Mammary microvascular endothelial cell (primary cell): ENCODE measurements around the gene ARMC8. TPM values are rescaled to one million over a fixed set of nuclear protein-coding genes. Genes with fewer than 3 reads are reported as not detected.

Experiments used
- total RNA-seq: library from RNA; depleted of rRNA; stranded (reverse); fragments of >200 nt; gene quantifications from 2 replicates; pipeline ENCODE4 v1.2.3, GENCODE V29; 2015

ARMC8 gene, protein sequence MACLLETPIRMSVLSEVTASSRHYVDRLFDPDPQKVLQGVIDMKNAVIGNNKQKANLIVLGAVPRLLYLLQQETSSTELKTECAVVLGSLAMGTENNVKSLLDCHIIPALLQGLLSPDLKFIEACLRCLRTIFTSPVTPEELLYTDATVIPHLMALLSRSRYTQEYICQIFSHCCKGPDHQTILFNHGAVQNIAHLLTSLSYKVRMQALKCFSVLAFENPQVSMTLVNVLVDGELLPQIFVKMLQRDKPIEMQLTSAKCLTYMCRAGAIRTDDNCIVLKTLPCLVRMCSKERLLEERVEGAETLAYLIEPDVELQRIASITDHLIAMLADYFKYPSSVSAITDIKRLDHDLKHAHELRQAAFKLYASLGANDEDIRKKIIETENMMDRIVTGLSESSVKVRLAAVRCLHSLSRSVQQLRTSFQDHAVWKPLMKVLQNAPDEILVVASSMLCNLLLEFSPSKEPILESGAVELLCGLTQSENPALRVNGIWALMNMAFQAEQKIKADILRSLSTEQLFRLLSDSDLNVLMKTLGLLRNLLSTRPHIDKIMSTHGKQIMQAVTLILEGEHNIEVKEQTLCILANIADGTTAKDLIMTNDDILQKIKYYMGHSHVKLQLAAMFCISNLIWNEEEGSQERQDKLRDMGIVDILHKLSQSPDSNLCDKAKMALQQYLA
- 31.3 and 33.5 TPM in 2 replicates for total RNA-seq

DNA sequence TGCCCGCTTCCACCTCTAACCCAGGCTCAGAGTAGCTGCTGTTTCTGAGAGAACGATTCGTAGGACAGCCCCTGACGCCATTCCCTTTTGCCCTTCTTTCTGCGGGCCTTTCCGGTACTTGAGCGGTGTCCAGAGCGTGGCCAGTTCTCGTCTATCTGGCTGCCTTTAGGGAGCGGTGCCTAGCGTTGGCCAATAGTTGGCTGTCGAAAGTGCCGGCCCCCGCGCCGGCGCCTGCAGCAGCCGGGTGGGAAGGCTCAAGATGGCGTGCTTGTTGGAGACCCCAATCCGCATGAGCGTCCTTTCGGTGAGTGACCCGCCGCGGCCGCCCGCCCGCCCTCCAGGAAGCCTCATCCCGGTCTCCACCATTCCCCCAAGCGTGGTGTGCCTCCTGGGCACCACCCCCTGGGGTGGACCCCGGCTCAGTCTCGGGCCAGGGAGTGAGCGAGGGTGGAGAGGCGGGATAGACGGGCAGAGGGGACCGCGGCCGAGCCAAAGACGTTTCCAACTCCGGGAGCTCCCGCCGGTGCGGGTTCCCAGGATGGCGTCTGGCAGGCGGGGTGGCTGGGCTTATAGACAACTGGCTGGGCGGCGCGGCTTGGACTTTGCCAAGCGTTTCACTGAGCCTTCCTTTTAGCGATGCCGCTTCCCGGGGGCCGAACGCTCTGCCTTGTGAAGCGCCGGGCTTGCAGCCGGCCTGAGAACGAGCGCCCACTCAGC, at the start of gene ARMC8:
Gene ARMC8, plus strand, starts transcription at position 6 of the 717 bp plus-strand sequence. Its CDS starts 254 bp downstream, at position 260.

DNA sequence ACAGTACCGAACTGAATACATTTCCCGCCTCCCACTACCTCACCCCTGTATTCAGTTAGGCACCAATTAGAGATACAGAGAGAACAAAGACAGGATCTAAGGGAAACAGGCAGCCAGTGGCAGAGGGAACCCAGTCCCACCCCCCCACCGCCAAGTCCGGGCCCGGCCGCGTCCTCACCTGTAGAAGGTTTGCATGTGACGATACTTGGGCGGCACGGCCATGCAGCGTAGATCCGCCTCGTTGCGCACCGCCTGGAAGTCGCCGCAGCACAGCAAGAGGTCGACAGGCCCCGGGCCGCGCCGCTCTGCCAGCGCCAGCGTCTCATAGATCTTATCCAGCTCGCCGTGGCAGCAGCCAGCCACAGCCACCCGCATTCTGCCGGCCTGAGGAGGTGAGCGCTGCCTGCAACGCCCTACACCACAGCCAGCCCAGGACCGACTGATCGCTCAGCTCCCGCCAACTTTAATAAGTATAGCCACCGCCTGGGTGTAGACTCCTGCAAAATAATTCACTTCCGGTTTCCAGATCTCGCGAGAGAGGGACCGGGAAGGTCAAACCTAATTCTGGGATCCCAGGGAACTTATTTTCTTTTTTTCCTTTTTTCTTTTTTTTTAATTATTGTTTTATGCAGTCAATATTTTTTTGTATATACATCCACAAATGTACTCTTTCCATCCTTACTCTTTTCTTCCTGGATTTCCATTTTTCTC, 12.5 kb upstream of the ARMC8 start, which contains the start of gene DBR1:
Gene DBR1, minus strand, starts transcription at position 501 of the 711 bp plus-strand sequence. Its CDS starts 126 bp downstream, at position 375.

DNA sequence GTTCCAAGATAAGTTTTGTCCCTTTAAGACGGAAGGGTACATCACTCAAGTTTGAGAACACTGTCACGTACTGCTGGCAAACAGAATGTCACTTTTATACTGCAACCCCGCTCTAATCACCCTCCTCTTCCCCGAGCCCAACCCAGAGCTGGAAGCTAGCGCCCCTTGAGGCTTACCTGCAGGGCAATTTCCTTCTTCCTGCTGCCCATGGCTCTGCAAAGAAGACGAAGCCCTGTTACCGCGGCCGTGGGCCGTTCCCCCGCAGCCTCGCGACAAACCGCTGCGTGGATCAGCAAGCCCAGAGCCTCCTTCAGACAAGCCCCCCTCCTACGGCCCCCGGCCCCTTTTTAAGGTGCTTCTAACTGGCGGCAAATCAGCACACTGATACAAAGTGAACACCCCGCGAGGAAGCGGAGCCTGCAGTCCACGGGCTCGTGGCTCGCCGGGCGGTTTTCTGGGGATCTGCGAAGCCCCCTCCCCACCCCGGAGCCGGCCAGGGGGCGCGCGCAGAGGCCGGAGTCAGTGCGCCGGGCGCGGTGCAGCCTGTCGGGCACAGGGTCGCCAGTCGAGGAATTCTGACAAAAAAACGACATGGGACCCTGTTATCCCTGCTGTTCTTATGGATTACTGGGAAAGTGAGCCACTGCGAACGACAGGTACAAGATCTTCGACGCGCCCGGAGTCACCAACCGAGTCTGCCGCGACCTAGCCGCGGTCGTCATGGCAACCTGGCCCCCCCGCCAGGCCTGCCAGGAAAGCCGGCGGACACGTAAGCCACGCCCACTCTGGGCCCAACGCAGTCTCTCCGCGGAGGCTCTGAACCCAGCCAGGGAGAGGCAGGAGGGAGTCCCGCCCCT, 142.3 kb downstream of the ARMC8 start, which contains the start of gene NME9:
Gene NME9, minus strand, starts transcription at position 725 of the 857 bp plus-strand sequence. Its CDS starts 516 bp downstream, at position 209.

Other genes starting within 250 kb of the ARMC8 start
- gene CLDN18, start 177.1 kb upstream of the ARMC8 start, total RNA-seq, result not detected in 2 replicates
- gene DZIP1L, start 71.7 kb upstream of the ARMC8 start, total RNA-seq, result 4.9 and 7.0 TPM in 2 replicates
- gene A4GNT, start 54.9 kb upstream of the ARMC8 start, total RNA-seq, result not detected in 2 replicates
- gene DBR1, start 12.4 kb upstream of the ARMC8 start, total RNA-seq, result 17.5 and 18.4 TPM in 2 replicates
- 0.07 TPM in 1 of 2 replicates, not detected in the other for gene NME9, start 142.6 kb downstream of the ARMC8 start, total RNA-seq
- gene MRAS, start 161.3 kb downstream of the ARMC8 start, total RNA-seq, result 3.5 and 4.7 TPM in 2 replicates
- 0.05 and 0.07 TPM in 2 replicates for gene ESYT3, start 247.3 kb downstream of the ARMC8 start, total RNA-seq